Neural cell (in vitro differentiated cells): Measurements from ENCODE around the gene DNAAF1.

Experiments
- EP300 ChIP-seq: fragments of 450-650 bp; conservative IDR thresholded peaks from 2 replicates; pipeline ENCODE4 v1.6.1; 2014; ENCODE audit warnings: antibody characterized with exemption, mild to moderate bottlenecking, moderate library complexity; ENCODE audit not compliant: poor library complexity, severe bottlenecking
- POLR2AphosphoS5 ChIP-seq: IDR thresholded peaks from 2 replicates; pipeline ENCODE4 v1.6.1; 2012
- TF ChIP-seq, protein P1 (sequence below): fragments of 450-650 bp; IDR thresholded peaks from 2 replicates; pipeline ENCODE4 v1.5.1; 2014; ENCODE audit warnings: antibody characterized with exemption, mild to moderate bottlenecking, moderate library complexity; ENCODE audit not compliant: poor library complexity, severe bottlenecking

DNA sequence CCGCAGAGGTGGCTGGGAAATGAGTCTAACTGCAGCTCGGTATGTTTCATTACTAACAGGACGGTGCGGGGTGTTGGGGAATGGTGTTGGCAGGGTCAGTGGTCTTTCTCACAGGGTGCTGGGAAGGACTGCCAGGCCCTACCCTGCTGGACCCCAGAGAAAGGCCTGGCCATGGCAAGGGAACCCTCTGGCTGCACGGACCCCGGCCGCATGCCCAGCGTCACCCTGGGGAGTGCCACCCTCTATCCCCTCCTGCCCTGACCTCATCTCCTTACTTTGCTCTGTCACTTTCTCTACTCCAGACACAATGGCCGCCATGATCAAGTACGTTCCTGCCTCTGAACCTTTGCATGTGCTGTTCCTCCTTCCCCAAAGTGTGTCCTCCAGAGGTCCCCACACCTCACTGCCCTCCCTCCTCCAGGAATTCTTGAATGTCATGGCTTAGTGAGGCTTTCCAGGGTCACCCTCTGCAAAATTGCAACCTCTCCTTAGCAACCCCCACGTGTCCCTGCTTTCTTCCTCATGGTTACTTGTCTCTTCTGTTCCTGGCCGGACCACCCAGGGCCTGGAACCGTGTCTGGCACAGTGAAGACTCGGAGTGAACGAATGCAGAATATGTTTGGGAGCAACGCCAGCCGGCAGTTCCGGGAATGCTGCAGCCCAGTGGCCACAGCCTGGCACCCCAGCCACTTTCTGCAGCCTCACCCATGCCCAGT lies 61.0 kb downstream of the DNAAF1 start:
- TF ChIP-seq, protein P1, sequence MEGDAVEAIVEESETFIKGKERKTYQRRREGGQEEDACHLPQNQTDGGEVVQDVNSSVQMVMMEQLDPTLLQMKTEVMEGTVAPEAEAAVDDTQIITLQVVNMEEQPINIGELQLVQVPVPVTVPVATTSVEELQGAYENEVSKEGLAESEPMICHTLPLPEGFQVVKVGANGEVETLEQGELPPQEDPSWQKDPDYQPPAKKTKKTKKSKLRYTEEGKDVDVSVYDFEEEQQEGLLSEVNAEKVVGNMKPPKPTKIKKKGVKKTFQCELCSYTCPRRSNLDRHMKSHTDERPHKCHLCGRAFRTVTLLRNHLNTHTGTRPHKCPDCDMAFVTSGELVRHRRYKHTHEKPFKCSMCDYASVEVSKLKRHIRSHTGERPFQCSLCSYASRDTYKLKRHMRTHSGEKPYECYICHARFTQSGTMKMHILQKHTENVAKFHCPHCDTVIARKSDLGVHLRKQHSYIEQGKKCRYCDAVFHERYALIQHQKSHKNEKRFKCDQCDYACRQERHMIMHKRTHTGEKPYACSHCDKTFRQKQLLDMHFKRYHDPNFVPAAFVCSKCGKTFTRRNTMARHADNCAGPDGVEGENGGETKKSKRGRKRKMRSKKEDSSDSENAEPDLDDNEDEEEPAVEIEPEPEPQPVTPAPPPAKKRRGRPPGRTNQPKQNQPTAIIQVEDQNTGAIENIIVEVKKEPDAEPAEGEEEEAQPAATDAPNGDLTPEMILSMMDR = no peak
- no peak for TF ChIP-seq EP300
- no peak for TF ChIP-seq POLR2AphosphoS5
